ENCODE data around the gene SYNE2. TPM values are rescaled to one million over a fixed set of nuclear protein-coding genes. Genes with fewer than 3 reads are reported as not detected.

Gene SYNE2
- total and polyA plus RNA-seq, 10 of the 15 experiments (the other 5 are each of a cell fraction or from before 2014, with no cell fraction given): 2.1 to 52.7 (median 38.1) TPM

- Histone ChIP-seq H4K20me1 (ENCODE audit: control insufficient read depth, insufficient read depth) (no peaks in the 10 kb centered on the region), H3K36me3 (ENCODE audit: control insufficient read depth in 2 of 2, insufficient read depth in 2 of 2, low read length in 1 of 2) (peaks cover 2 to 9% of the 10 kb centered on the region in 2 experiments), H3K27me3 (replicated peaks in 1 of 2; ENCODE audit: control insufficient read depth in 2 of 2, insufficient read depth in 2 of 2, low read length in 1 of 2) (no peaks in the 10 kb centered on the region), H3K79me2 (ENCODE audit: control insufficient read depth, insufficient read depth, low read length) (no peaks in the 10 kb centered on the region), H3K4me1 (ENCODE audit: control insufficient read depth, insufficient read depth, low read length) (no peaks in the 10 kb centered on the region), H3K9ac (ENCODE audit: control insufficient read depth, insufficient read depth, low read length) (no peak overlapping the region), H3K4me2 (ENCODE audit: control insufficient read depth, insufficient read depth) (no peak overlapping the region), H2AFZ (ENCODE audit: control insufficient read depth, low read depth, low read length) (no peak overlapping the region), H3K27ac (ENCODE audit: control insufficient read depth, insufficient read depth) (no peak overlapping the region), H3K4me3 (no peak overlapping the region), H3K9me3 (replicated peaks; ENCODE audit: control insufficient read depth, insufficient read depth, low read length) (no peaks in the 10 kb centered on the region)
- intact Hi-C loops (cut with micrococcal nuclease; ENCODE audit: unreplicated experiment): loop anchor here (1.0 kb wide), 1 partner anchor 136 kb away; no protein-coding TSS in a partner anchor
- DNase-seq (ENCODE audit: low read depth, low spot score): no peak
- POLR2A ChIA-PET: interaction anchor here (1.0 kb wide), 1 partner anchor 9 kb away, joined by 3 read pairs; no protein-coding TSS in a partner anchor
- no TSS peak for BruUV-seq (replicated peaks)
- WGBS (ENCODE audit: insufficient coverage, insufficient replicate concordance, low lambda C conversion rate, missing lambda C conversion rate): 100% methylated on average over 3 of the region's 3 CpGs
- SMC1A ChIA-PET (ENCODE audit: uncharacterized antibody, unreplicated experiment): interaction anchor here (1.0 to 2.5 kb wide), 3 partner anchors 74 to 144 kb away, joined by 3 to 15 read pairs (median 3); partner anchors contain the start of gene ESR2
- CTCF ChIA-PET: interaction anchor here (0.6 to 3.7 kb wide), 3 partner anchors 9 to 748 kb away, joined by 3 to 16 read pairs (median 3); partner anchors contain the start of gene ESR2
- no peak for TF ChIP-seq BACH1 (IDR thresholded peaks at IDR 0.05; ENCODE audit: borderline replicate concordance)
- TF ChIP-seq, protein P1, sequence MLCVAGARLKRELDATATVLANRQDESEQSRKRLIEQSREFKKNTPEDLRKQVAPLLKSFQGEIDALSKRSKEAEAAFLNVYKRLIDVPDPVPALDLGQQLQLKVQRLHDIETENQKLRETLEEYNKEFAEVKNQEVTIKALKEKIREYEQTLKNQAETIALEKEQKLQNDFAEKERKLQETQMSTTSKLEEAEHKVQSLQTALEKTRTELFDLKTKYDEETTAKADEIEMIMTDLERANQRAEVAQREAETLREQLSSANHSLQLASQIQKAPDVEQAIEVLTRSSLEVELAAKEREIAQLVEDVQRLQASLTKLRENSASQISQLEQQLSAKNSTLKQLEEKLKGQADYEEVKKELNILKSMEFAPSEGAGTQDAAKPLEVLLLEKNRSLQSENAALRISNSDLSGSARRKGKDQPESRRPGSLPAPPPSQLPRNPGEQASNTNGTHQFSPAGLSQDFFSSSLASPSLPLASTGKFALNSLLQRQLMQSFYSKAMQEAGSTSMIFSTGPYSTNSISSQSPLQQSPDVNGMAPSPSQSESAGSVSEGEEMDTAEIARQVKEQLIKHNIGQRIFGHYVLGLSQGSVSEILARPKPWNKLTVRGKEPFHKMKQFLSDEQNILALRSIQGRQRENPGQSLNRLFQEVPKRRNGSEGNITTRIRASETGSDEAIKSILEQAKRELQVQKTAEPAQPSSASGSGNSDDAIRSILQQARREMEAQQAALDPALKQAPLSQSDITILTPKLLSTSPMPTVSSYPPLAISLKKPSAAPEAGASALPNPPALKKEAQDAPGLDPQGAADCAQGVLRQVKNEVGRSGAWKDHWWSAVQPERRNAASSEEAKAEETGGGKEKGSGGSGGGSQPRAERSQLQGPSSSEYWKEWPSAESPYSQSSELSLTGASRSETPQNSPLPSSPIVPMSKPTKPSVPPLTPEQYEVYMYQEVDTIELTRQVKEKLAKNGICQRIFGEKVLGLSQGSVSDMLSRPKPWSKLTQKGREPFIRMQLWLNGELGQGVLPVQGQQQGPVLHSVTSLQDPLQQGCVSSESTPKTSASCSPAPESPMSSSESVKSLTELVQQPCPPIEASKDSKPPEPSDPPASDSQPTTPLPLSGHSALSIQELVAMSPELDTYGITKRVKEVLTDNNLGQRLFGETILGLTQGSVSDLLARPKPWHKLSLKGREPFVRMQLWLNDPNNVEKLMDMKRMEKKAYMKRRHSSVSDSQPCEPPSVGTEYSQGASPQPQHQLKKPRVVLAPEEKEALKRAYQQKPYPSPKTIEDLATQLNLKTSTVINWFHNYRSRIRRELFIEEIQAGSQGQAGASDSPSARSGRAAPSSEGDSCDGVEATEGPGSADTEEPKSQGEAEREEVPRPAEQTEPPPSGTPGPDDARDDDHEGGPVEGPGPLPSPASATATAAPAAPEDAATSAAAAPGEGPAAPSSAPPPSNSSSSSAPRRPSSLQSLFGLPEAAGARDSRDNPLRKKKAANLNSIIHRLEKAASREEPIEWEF (IDR thresholded peaks at IDR 0.05; ENCODE audit: insufficient replicate concordance, low read depth, low read length): no peak
- TF ChIP-seq RAD21 (IDR thresholded peaks at IDR 0.05; ENCODE audit: insufficient read depth, low read depth, low read length): peak; percentile 44
- no peak for TF ChIP-seq RAD51 (IDR thresholded peaks at IDR 0.05)
- TF ChIP-seq SMC3 (IDR thresholded peaks at IDR 0.05; ENCODE audit: borderline replicate concordance, low read length): peak; percentile 45; the same call in 1 of the 2 replicates
- TF ChIP-seq, protein P2, sequence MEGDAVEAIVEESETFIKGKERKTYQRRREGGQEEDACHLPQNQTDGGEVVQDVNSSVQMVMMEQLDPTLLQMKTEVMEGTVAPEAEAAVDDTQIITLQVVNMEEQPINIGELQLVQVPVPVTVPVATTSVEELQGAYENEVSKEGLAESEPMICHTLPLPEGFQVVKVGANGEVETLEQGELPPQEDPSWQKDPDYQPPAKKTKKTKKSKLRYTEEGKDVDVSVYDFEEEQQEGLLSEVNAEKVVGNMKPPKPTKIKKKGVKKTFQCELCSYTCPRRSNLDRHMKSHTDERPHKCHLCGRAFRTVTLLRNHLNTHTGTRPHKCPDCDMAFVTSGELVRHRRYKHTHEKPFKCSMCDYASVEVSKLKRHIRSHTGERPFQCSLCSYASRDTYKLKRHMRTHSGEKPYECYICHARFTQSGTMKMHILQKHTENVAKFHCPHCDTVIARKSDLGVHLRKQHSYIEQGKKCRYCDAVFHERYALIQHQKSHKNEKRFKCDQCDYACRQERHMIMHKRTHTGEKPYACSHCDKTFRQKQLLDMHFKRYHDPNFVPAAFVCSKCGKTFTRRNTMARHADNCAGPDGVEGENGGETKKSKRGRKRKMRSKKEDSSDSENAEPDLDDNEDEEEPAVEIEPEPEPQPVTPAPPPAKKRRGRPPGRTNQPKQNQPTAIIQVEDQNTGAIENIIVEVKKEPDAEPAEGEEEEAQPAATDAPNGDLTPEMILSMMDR (IDR thresholded peaks at IDR 0.05 in 2 of 3, conservative IDR thresholded peaks at IDR 0.05 in 1 of 3; ENCODE audit: control insufficient read depth in 2 of 3, extremely low read depth in 1 of 3, insufficient read depth in 1 of 3, low read depth in 3 of 3, low read length in 3 of 3): peak; percentile 18 to 51 (median 25); a peak in 4 of 6 replicates
- RAD21 ChIA-PET (ENCODE audit: unreplicated experiment): no interaction called here
- ATAC-seq: no peak
- in situ Hi-C loops (cut with MboI): no loop called here
- FAIRE-seq: no peak
Observed at GRCh38 chr14:64159588-64159987, 306.8 kb downstream of the SYNE2 start.
